Stimulated activated naive CD4-positive, alpha-beta T cell (primary cell): ENCODE results near the gene NDUFV3.
"Not testable (repeated sequence)": the region's sequence is repeated elsewhere in the genome, so short reads cannot be mapped to it uniquely, and the experiment has no call there.

Experiments used
- DNase-seq, 6 experiments: peaks; one replicate each; lab custom pipeline; 2025; lab: John Stamatoyannopoulos, UW

Gene NDUFV3

GRCh38 chr21:42900446-42900845 is 7.3 kb downstream of the NDUFV3 start:
- no peak for DNase-seq

GRCh38 chr21:42903817-42904216 is 10.7 kb downstream of the NDUFV3 start:
- no peak for DNase-seq

- no peak for DNase-seq
Measured at GRCh38 chr21:42905195-42905594, 12.1 kb downstream of the NDUFV3 start.

- DNase-seq = no peak
Measured at GRCh38 chr21:42906233-42906632, 13.1 kb downstream of the NDUFV3 start.

GRCh38 chr21:42908484-42908883 is 15.4 kb downstream of the NDUFV3 start:
- not testable (repeated sequence) for DNase-seq

- not testable (repeated sequence) for DNase-seq
Measured at GRCh38 chr21:42911920-42912319, 18.8 kb downstream of the NDUFV3 start.

- no peak for DNase-seq
Measured at GRCh38 chr21:42913476-42913875, 20.4 kb downstream of the NDUFV3 start.

GRCh38 chr21:42918291-42918690 is 25.2 kb downstream of the NDUFV3 start:
- no peak for DNase-seq

GRCh38 chr21:42921927-42922326 is 28.8 kb downstream of the NDUFV3 start:
- no peak for DNase-seq

- no peak for DNase-seq
Measured at GRCh38 chr21:42922918-42923317, 29.8 kb downstream of the NDUFV3 start.

- peak; percentile 31 to 84 (median 67) for DNase-seq
Measured at GRCh38 chr21:42923553-42924432, 30.7 kb downstream of the NDUFV3 start.

GRCh38 chr21:42924433-42924751 is 31.3 kb downstream of the NDUFV3 start:
- no peak for DNase-seq

GRCh38 chr21:42925114-42925926 is 32.2 kb downstream of the NDUFV3 start, which contains the start of gene ERVH48-1:
ERVH48-1 (minus strand) TSS chr21:42925630; CDS start chr21:42919006, 6,624 bp downstream.
- peak; percentile 13 to 56 (median 43) for DNase-seq

GRCh38 chr21:42927474-42928200 is 34.5 kb downstream of the NDUFV3 start:
- not testable (repeated sequence) for DNase-seq

GRCh38 chr21:42929969-42930368 is 36.9 kb downstream of the NDUFV3 start:
- DNase-seq = no peak

GRCh38 chr21:42931560-42932235 is 38.6 kb downstream of the NDUFV3 start:
- DNase-seq = no peak

- not testable (repeated sequence) for DNase-seq
Measured at GRCh38 chr21:42932378-42933136, 39.4 kb downstream of the NDUFV3 start.

GRCh38 chr21:42933137-42933970 is 40.2 kb downstream of the NDUFV3 start:
- not testable (repeated sequence) for DNase-seq

GRCh38 chr21:42933973-42934372 is 40.9 kb downstream of the NDUFV3 start:
- DNase-seq = not testable (repeated sequence)

- DNase-seq = not testable (repeated sequence)
Measured at GRCh38 chr21:42936360-42936759, 43.3 kb downstream of the NDUFV3 start.
